B cell (primary cell): ENCODE data around the gene NCOR1. TPM values are rescaled to one million over a fixed set of nuclear protein-coding genes. Genes with fewer than 3 reads are reported as not detected.
A peak's percentile ranks its signal among the peaks of the same experiment; 100 is the strongest.

Experiments used
- ATAC-seq: fragments of 200-7000 bp; cut with Tn5 transposase; one replicate; pipeline ENCODE4 v1.10.0; 2021; ENCODE audit warnings: low read depth, mild to moderate bottlenecking, moderate number of reproducible peaks, moderate library complexity
- CTCF ChIA-PET: fragments of 350-600 bp; sonication (Branson Sonifier 250); formaldehyde crosslinking; loops from one replicate; lab custom pipeline; 2021; ENCODE audit warnings: antibody characterized with exemption, inconsistent platforms; lab: Charles Lee
- POLR2A ChIA-PET: fragments of 350-600 bp; sonication (Branson Sonifier 250); formaldehyde crosslinking; loops from one replicate; lab custom pipeline; 2021; ENCODE audit warnings: antibody characterized with exemption; lab: Charles Lee
- DNase-seq: peaks from one replicate; pipeline ENCODE4 v3.0.0; 2013
- H2AFZ ChIP-seq: 2 replicates; pipeline ENCODE4 v1.6.1; 2012; ENCODE audit warnings: mild to moderate bottlenecking, low read depth, low read length; ENCODE audit not compliant: insufficient read depth, poor library complexity, severe bottlenecking
- H3K27ac ChIP-seq, 2 donors: 1 replicate in 1 of 2; 2 replicates in 1 of 2; pipeline ENCODE4 v1.5.1; 2012 to 2013; ENCODE audit warnings: low read length in 2 of 2, mild to moderate bottlenecking in 2 of 2, moderate library complexity in 1 of 2
- H3K27me3 ChIP-seq, 4 experiments: fragments of 200-600 bp in 1 of 4; sonication (generic) in 1 of 4; replicated peaks in 1 of 4; 1 replicate in 2 of 4; 2 replicates in 2 of 4; pipeline versions ENCODE4 v1.6.1 to v1.7.0; 2013 to 2016; ENCODE audit warnings: low read length in 3 of 4, mild to moderate bottlenecking in 2 of 4, mixed read lengths in 1 of 4, moderate library complexity in 1 of 4; ENCODE audit not compliant: insufficient read depth in 4 of 4, control insufficient read depth in 3 of 4; ENCODE audit errors: control extremely low read depth in 1 of 4
- H3K36me3 ChIP-seq, 2 experiments: replicated peaks in 1 of 2; 1 replicate in 1 of 2; 2 replicates in 1 of 2; pipeline versions ENCODE4 v1.6.1 to v1.7.1; 2013; ENCODE audit warnings: low read length in 1 of 2; ENCODE audit not compliant: insufficient read depth in 2 of 2, control insufficient read depth in 1 of 2; ENCODE audit errors: control extremely low read depth in 1 of 2, extremely low read depth in 1 of 2
- H3K4me1 ChIP-seq, 2 donors: fragments of 200-600 bp in 1 of 2; sonication (generic) in 1 of 2; 1 replicate in 1 of 2; 2 replicates in 1 of 2; pipeline versions ENCODE4 v1.5.1 to v1.6.1; 2013 to 2017; ENCODE audit warnings: low read length in 2 of 2; ENCODE audit not compliant: control insufficient read depth in 2 of 2, insufficient read depth in 2 of 2
- H3K4me2 ChIP-seq: replicated peaks from 2 replicates; pipeline ENCODE3; 2012; ENCODE audit warnings: mild to moderate bottlenecking, low read depth, low read length; ENCODE audit not compliant: poor library complexity, severe bottlenecking
- H3K4me3 ChIP-seq, 5 experiments: fragments of 200-600 bp in 1 of 5; sonication (generic) in 1 of 5; 1 replicate in 3 of 5; 2 replicates in 2 of 5; pipeline versions ENCODE4 v1.5.1 to v1.7.0; 2011 to 2016; ENCODE audit warnings: low read length in 4 of 5, mild to moderate bottlenecking in 4 of 5, low read depth in 2 of 5, control low read depth in 1 of 5, moderate library complexity in 1 of 5; ENCODE audit not compliant: insufficient read depth in 1 of 5; ENCODE audit errors: control extremely low read depth in 1 of 5, extremely low read depth in 1 of 5
- H3K79me2 ChIP-seq: fragments of 200-600 bp; sonication (generic); one replicate; pipeline ENCODE4 v1.6.0; 2016; ENCODE audit warnings: low read length; ENCODE audit not compliant: control insufficient read depth, insufficient read depth
- H3K9ac ChIP-seq: fragments of 200-600 bp; sonication (generic); 2 replicates; pipeline ENCODE4 v1.6.1; 2017; ENCODE audit warnings: mild to moderate bottlenecking, low read length, moderate library complexity
- H3K9me3 ChIP-seq, 3 donors: one replicate each; pipeline versions ENCODE4 v1.6.1 to v1.7.1; 2013; ENCODE audit warnings: low read length in 2 of 3; ENCODE audit not compliant: control insufficient read depth in 2 of 3, insufficient read depth in 1 of 3; ENCODE audit errors: control extremely low read depth in 1 of 3
- H4K20me1 ChIP-seq: 2 replicates; pipeline ENCODE4 v1.6.0; 2012; ENCODE audit warnings: mild to moderate bottlenecking, low read length; ENCODE audit not compliant: insufficient read depth, control insufficient read depth, poor library complexity, severe bottlenecking
- H3K27ac Mint-ChIP-seq: one replicate; pipeline ENCODE4 v1.8.0; 2021; ENCODE audit warnings: mixed read lengths
- H3K27me3 Mint-ChIP-seq: one replicate; pipeline ENCODE4 v1.8.0; 2021; ENCODE audit warnings: mixed read lengths
- H3K4me1 Mint-ChIP-seq: one replicate; pipeline ENCODE4 v1.8.0; 2021; ENCODE audit warnings: mixed read lengths
- H3K4me3 Mint-ChIP-seq: one replicate; pipeline ENCODE4 v1.8.0; 2021; ENCODE audit warnings: mixed read lengths
- H3K9me3 Mint-ChIP-seq: one replicate; pipeline ENCODE4 v1.8.0; 2022; ENCODE audit warnings: mixed read lengths; ENCODE audit not compliant: insufficient read depth
- EZH2 ChIP-seq: IDR thresholded peaks from 2 replicates; pipeline ENCODE4 v1.6.1; 2012; ENCODE audit warnings: borderline replicate concordance, low read depth, mild to moderate bottlenecking, moderate library complexity, low read length; ENCODE audit not compliant: insufficient read depth, poor library complexity, severe bottlenecking
- WGBS: methylation state at CpG from one replicate; pipeline ENCODE4 v1.1.5; 2013; ENCODE audit warnings: missing lambda C conversion rate; ENCODE audit not compliant: insufficient coverage; 5-methylcytosine and 5-hydroxymethylcytosine counted together
- intact Hi-C: fragments of 100-400 bp; cut with micrococcal nuclease; formaldehyde crosslinking; loops from one replicate; pipeline ENCODE4 v1.10.0; 2022
- polyA plus RNA-seq: library from polyadenylated mRNA; depleted of rRNA; stranded (reverse); fragments of >200 nt; gene quantifications from 2 replicates; pipeline ENCODE4 v1.2.3, GENCODE V29; 2012
- total RNA-seq, 2 donors: library from RNA; stranded (reverse); fragments of 120-200 nt in 1 of 2; gene quantifications; 1 replicate in 1 of 2; 2 replicates in 1 of 2; pipeline versions ENCODE4 v1.2.3 to v1.2.4, GENCODE V29; 2013 to 2022
- TF ChIP-seq, protein P1 (sequence below): fragments of 200-600 bp; IDR thresholded peaks from one replicate; pipeline ENCODE4 v1.8.0; 2022; ENCODE audit warnings: antibody characterized with exemption, mild to moderate bottlenecking

The NCOR1 gene
- total and polyA plus RNA-seq, 2 donors (not counting 1 experiment from before 2014, with no cell fraction given) = 46.3 to 217 TPM

GRCh38 chr17:15999141-15999973, 216.0 kb downstream of the NCOR1 start, which contains the start of the genes TTC19 and ZSWIM7:
Gene TTC19, plus strand, starts transcription at chr17:15999824. Its CDS starts 25 bp downstream, at chr17:15999849.
Gene ZSWIM7, minus strand, starts transcription at chr17:15999704. Its CDS starts 110 bp downstream, at chr17:15999594.
- intact Hi-C loops = loop anchor here (5.0 kb wide), 1 partner anchor 317 kb away; the partner anchor contains the start of gene TRIM16
- Histone ChIP-seq H3K4me2 (peak within 1 kb of the TSS; percentile 95), H3K4me1 (peaks cover 22 to 26% of the 10 kb centered on the region in 2 donors), H2AFZ (peak within 1 kb of the TSS; percentile 90), H3K27me3 (no peaks in the 10 kb centered on the region), H4K20me1 (peaks cover 20% of the 10 kb centered on the region), H3K79me2 (peaks cover 28% of the 10 kb centered on the region), H3K4me3 (peak within 1 kb of the TSS; percentile 61 to 89 (median 72)), H3K36me3 (peaks cover 14 to 22% of the 10 kb centered on the region in 2 experiments), H3K27ac (peak within 1 kb of the TSS; percentile 73 to 85), H3K9ac (peak within 1 kb of the TSS; percentile 84), H3K9me3 (no peaks in the 10 kb centered on the region)
- POLR2A ChIA-PET = interaction anchor here (0.6 to 1.0 kb wide), 2 partner anchors 54 to 229 kb away, joined by 3 read pairs; no protein-coding TSS in a partner anchor
- Mint-ChIP-seq H3K27me3 (no peaks in the 10 kb centered on the region), H3K4me1 (peaks cover 32% of the 10 kb centered on the region), H3K4me3 (peak within 1 kb of the TSS; percentile 99), H3K9me3 (no peaks in the 10 kb centered on the region), H3K27ac (peak within 1 kb of the TSS; percentile 97)
- ATAC-seq = peak; percentile 85
- under 1% methylated on average over 81 of the region's 91 CpGs for WGBS
- peak; percentile 96 for DNase-seq
- CTCF ChIA-PET = interaction anchor here (0.8 to 4.4 kb wide), 7 partner anchors 13 to 745 kb away, joined by 3 to 15 read pairs (median 3); partner anchors contain the start of gene ADORA2B
- TF ChIP-seq EZH2 = no peak
- TF ChIP-seq, protein P1, sequence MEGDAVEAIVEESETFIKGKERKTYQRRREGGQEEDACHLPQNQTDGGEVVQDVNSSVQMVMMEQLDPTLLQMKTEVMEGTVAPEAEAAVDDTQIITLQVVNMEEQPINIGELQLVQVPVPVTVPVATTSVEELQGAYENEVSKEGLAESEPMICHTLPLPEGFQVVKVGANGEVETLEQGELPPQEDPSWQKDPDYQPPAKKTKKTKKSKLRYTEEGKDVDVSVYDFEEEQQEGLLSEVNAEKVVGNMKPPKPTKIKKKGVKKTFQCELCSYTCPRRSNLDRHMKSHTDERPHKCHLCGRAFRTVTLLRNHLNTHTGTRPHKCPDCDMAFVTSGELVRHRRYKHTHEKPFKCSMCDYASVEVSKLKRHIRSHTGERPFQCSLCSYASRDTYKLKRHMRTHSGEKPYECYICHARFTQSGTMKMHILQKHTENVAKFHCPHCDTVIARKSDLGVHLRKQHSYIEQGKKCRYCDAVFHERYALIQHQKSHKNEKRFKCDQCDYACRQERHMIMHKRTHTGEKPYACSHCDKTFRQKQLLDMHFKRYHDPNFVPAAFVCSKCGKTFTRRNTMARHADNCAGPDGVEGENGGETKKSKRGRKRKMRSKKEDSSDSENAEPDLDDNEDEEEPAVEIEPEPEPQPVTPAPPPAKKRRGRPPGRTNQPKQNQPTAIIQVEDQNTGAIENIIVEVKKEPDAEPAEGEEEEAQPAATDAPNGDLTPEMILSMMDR = no peak
